ENCODE results near the gene AFAP1. TPM values are rescaled to one million over a fixed set of nuclear protein-coding genes. Genes with fewer than 3 reads are reported as not detected.

Gene AFAP1
- total RNA-seq, 1 experiment from 2014 or later = 22.6 TPM

- no peak for DNase-seq (ENCODE audit: low read depth)
Observed at GRCh38 chr4:7721984-7722551, 217.6 kb downstream of the AFAP1 start.

GRCh38 chr4:7719354-7720174 lies 220.1 kb downstream of the AFAP1 start:
- DNase-seq (ENCODE audit: low read depth) = no peak

DNA sequence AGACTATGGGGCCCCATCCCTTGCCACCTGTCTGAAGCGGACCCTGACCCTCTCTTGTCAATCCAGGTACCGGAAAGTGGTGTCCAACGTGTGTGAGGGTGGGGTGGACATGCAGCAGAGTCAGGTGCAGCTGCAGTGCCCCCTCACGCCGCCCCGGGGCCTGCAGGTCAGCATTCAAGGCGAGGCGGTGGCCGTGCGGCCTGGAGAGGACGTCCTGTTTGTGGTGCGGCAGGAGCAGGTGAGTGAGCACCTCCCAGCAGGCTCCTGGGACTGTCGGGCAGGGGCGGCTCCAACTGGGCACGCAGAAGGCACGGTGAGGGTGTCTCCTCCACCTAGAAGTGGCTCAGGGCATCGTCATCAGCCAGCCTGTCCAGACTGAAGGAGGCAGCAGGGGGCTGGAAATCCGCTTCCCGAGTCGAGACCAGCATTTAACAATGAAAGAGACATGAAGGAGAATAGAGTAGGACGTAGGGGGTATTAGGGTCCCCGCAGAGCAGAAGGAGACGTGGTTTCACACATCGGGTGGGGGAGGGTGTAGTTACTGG lies 221.6 kb downstream of the AFAP1 start:
- no peak for DNase-seq (ENCODE audit: low read depth)

DNA sequence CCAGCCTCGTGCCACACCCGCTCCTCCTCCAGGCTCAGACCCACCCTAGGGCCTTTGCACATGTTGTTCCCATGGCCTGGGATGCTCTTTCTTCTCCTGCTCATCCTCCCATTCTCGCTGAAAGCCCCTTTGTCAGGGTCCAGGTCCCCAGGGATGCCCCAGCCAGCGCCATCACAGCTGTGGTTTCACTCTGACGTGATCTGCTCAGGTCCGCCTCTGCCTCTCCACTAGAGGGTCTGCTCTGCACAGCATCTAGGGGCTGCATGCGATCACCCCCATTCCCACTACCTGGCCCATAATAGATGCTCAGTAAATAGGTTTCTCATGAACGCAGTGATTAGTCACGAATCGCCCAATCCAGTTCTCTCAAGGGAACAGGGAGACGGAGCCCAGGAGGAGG lies 222.5 kb downstream of the AFAP1 start:
- DNase-seq (ENCODE audit: low read depth) = no peak

DNA sequence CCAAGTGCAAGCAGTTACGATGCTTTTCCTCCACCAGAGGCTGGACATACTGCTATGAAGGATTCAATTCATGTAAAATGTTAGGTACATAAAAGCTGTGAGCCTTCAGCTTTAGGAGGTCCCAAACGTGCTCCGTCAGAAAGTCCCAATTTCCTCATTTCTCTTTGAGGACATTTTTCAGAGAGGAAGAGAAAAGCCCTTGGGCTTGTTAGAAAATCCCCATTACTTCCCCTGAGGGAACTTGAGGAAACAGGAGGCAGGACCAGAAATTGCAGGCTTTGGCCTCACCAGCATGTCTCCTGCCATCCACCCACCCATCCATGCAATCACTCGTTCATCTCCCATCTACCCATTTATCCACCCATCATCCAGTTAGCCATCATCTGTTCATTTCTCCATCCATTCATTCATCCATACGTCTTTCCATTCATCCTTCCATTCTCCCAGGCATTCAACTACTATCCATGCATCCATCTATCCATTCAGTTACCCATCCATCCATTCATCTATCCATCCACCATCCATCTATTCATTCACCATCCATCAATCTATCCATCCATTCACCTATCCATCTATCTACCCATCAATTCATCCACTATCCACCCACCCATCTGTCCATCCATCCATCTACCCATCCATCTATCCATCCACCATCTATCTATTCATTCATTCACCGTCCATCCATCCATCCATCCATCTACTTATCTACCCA lies 223.5 kb downstream of the AFAP1 start:
- DNase-seq (ENCODE audit: low read depth) = no peak

GRCh38 chr4:7715271-7716009 lies 224.2 kb downstream of the AFAP1 start:
- no peak for DNase-seq (ENCODE audit: low read depth)

DNA sequence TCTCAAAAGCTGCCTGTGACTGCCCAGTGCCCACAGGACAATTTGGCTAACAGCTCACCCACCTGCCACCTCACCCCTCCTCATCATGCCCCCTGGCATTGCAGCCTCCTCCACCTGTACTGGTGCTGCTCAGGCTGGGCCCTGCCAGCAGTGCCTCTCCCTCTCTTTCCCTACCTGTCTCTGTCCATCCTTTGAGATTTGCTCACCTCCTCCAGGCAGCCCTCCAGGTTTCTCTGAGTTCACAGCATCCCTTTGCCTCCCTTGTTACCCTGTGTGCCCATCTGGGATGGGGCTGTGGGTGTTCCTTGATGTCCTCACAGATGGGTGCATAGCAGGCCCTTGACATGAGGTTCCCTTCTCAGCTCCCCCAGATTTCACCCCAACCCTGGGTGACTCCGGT lies 224.9 kb downstream of the AFAP1 start:
- DNase-seq (ENCODE audit: low read depth) = no peak

- DNase-seq (ENCODE audit: low read depth) = no peak
Observed at GRCh38 chr4:7714176-7714575, 225.5 kb downstream of the AFAP1 start.

- DNase-seq (ENCODE audit: low read depth) = no peak
Observed at GRCh38 chr4:7713757-7714156, 225.9 kb downstream of the AFAP1 start.

- no peak for DNase-seq (ENCODE audit: low read depth)
Observed at GRCh38 chr4:7712021-7712671, 227.5 kb downstream of the AFAP1 start.

GRCh38 chr4:7711307-7711963 lies 228.2 kb downstream of the AFAP1 start:
- DNase-seq (ENCODE audit: low read depth) = no peak

- DNase-seq (ENCODE audit: low read depth) = no peak
Observed at GRCh38 chr4:7710576-7711306, 228.9 kb downstream of the AFAP1 start.

GRCh38 chr4:7710126-7710525 lies 229.5 kb downstream of the AFAP1 start:
- no peak for DNase-seq (ENCODE audit: low read depth)

GRCh38 chr4:7709431-7709830 lies 230.2 kb downstream of the AFAP1 start:
- DNase-seq (ENCODE audit: low read depth) = no peak

DNA sequence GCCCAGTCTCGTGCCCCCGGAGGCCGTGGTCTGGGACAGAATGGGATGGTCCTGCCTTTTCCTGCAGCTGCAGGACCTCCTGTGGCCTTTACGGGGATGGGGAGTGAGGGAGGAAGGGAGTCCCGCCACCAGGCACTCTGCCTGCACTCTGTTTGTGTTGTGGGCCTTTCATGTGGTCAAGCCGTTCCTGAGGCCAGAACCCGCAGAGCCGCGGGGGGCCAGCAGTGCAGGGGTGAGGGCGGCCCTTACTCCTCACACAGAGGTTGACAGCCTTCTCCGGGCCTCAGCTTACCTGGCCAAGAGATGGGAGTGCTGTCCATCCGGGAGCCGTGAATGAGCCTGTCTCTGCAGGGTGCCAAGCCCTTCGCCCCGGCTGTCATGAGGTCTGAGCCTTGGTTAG lies 230.7 kb downstream of the AFAP1 start:
- no peak for DNase-seq (ENCODE audit: low read depth)

Other genes starting within 250 kb of the AFAP1 start
- gene ABLIM2, start 219.0 kb upstream of the AFAP1 start, total RNA-seq (2014; rRNA removed) = 1.7 and 2.6 TPM in 2 replicates